Endothelial cell of umbilical vein (primary cell): Measurements from ENCODE around the gene SNCAIP. TPM values are rescaled to one million over a fixed set of nuclear protein-coding genes. Genes with fewer than 3 reads are reported as not detected.

Source experiments
- BruUV-seq: library from RNA; stranded (reverse); fragments of 400-500 nt; replicated peaks from 2 replicates; lab custom pipeline; 2021; lab: Mats Ljungman, UMichigan
- CTCF ChIA-PET: fragments of 300-600, 350-600 bp; sonication (Branson Sonifier 250); formaldehyde crosslinking; loops from one replicate; lab custom pipeline; 2021; ENCODE audit warnings: antibody characterized with exemption, inconsistent platforms; lab: Charles Lee
- POLR2A ChIA-PET: fragments of 300-600, 350-600 bp; sonication (Branson Sonifier 250); formaldehyde crosslinking; loops from one replicate; lab custom pipeline; 2021; ENCODE audit warnings: antibody characterized with exemption, inconsistent platforms; lab: Charles Lee
- DNase-seq: peaks from one replicate; pipeline ENCODE4 v3.0.0-alpha.2; 2011; ENCODE audit warnings: low read depth, low spot score
- FAIRE-seq: peaks from 2 replicates; lab custom pipeline; 2011; peaks lifted over from hg19 to GRCh38; lab: Jason Lieb, UNC
- H2AFZ ChIP-seq: 2 replicates; pipeline ENCODE4 v1.6.0; 2012; ENCODE audit warnings: low read depth, low read length, control low read depth, inconsistent platforms
- H3K27ac ChIP-seq: 2 replicates; pipeline ENCODE4 v1.5.1; 2011; ENCODE audit warnings: low read depth, mild to moderate bottlenecking, control low read depth, low read length, moderate library complexity; ENCODE audit not compliant: insufficient read depth
- H3K27me3 ChIP-seq, 2 experiments: 2 replicates each; pipeline versions ENCODE4 v1.6.0 to v1.6.1; 2011; ENCODE audit warnings: low read length in 2 of 2, mixed read lengths in 1 of 2; ENCODE audit not compliant: control insufficient read depth in 2 of 2, insufficient read depth in 2 of 2
- H3K36me3 ChIP-seq, 2 experiments: 2 replicates in 1 of 2; 3 replicates in 1 of 2; pipeline ENCODE4 v1.5.1; 2011; ENCODE audit warnings: low read length in 2 of 2, mild to moderate bottlenecking in 1 of 2, moderate library complexity in 1 of 2; ENCODE audit not compliant: control insufficient read depth in 2 of 2, insufficient read depth in 2 of 2; ENCODE audit errors: extremely low read depth in 1 of 2
- H3K4me1 ChIP-seq: 3 replicates; pipeline ENCODE4 v1.5.1; 2011; ENCODE audit warnings: mild to moderate bottlenecking, low read length; ENCODE audit not compliant: control insufficient read depth, insufficient read depth; ENCODE audit errors: extremely low read depth
- H3K4me2 ChIP-seq: 2 replicates; pipeline ENCODE4 v1.6.1; 2011; ENCODE audit warnings: low read length, control low read depth, mixed read lengths; ENCODE audit not compliant: insufficient read depth
- H3K4me3 ChIP-seq, 3 experiments: fragments of 200-600 bp in 1 of 3; sonication (generic), shearing (Covaris generic) in 1 of 3; replicated peaks in 1 of 3; 2 replicates each; pipeline ENCODE4 v1.5.1; 2011 to 2016; ENCODE audit warnings: control low read depth in 3 of 3, low read length in 3 of 3, mild to moderate bottlenecking in 2 of 3, inconsistent platforms in 1 of 3, low read depth in 1 of 3, moderate library complexity in 1 of 3; ENCODE audit not compliant: insufficient read depth in 1 of 3
- H3K79me2 ChIP-seq: 2 replicates; pipeline ENCODE4 v1.6.0; 2012; ENCODE audit warnings: low read length, inconsistent platforms; ENCODE audit not compliant: control insufficient read depth, insufficient read depth
- H3K9ac ChIP-seq: replicated peaks from 2 replicates; pipeline ENCODE3; 2011; ENCODE audit warnings: low read length, control low read depth; ENCODE audit not compliant: insufficient read depth; ENCODE audit errors: extremely low read depth
- H3K9me1 ChIP-seq: replicated peaks from 3 replicates; pipeline ENCODE4 v1.6.0; 2011; ENCODE audit warnings: mild to moderate bottlenecking, low read length; ENCODE audit not compliant: control insufficient read depth, insufficient read depth; ENCODE audit errors: extremely low read depth
- H3K9me3 ChIP-seq: replicated peaks from 2 replicates; pipeline ENCODE4 v1.5.1; 2012; ENCODE audit warnings: low read length, inconsistent platforms; ENCODE audit not compliant: control insufficient read depth, insufficient read depth
- H4K20me1 ChIP-seq: replicated peaks from 2 replicates; pipeline ENCODE3; 2011; ENCODE audit warnings: mild to moderate bottlenecking, low read length; ENCODE audit not compliant: control insufficient read depth, insufficient read depth; ENCODE audit errors: extremely low read depth
- EZH2 ChIP-seq: IDR thresholded peaks from 2 replicates; pipeline ENCODE4 v1.6.1; 2012; ENCODE audit warnings: borderline replicate concordance, low read depth, mild to moderate bottlenecking, moderate library complexity, low read length, inconsistent platforms; ENCODE audit not compliant: severe bottlenecking
- FOS ChIP-seq: IDR thresholded peaks from 2 replicates; pipeline ENCODE4 v1.6.1; 2011; ENCODE audit warnings: mild to moderate bottlenecking, low read length, moderate library complexity, borderline replicate concordance; ENCODE audit not compliant: insufficient read depth
- GATA2 ChIP-seq: IDR thresholded peaks from 2 replicates; pipeline ENCODE4 v1.7.0; 2011; ENCODE audit warnings: low read depth, mild to moderate bottlenecking, moderate library complexity, mixed read lengths, low read length; ENCODE audit not compliant: insufficient read length, insufficient read depth
- JUN ChIP-seq: IDR thresholded peaks from 2 replicates; pipeline ENCODE4 v1.6.1; 2011; ENCODE audit warnings: borderline replicate concordance, low read depth; ENCODE audit not compliant: insufficient read length, insufficient read depth
- MYC ChIP-seq: IDR thresholded peaks from one replicate; pipeline ENCODE4 v1.6.1; 2011; ENCODE audit warnings: mild to moderate bottlenecking, low read depth, low read length
- POLR2A ChIP-seq: IDR thresholded peaks from 2 replicates; pipeline ENCODE4 v1.6.1; 2012; ENCODE audit warnings: low read depth, mild to moderate bottlenecking, control low read depth, low read length
- POLR2AphosphoS5 ChIP-seq: IDR thresholded peaks from 2 replicates; pipeline ENCODE4 v1.6.1; 2012; ENCODE audit warnings: low read depth, mild to moderate bottlenecking, control low read depth, low read length, moderate library complexity; ENCODE audit not compliant: insufficient read depth
- dilution Hi-C: fragments of 300-500 bp; cut with MboI; formaldehyde crosslinking; loops from one replicate; pipeline ENCODE4 v1.15.0; 2019; ENCODE audit warnings: low sequenced_read_pairs; ENCODE audit not compliant: extremely low pct_ligation_motif_present
- intact Hi-C: fragments of 100-400 bp; cut with micrococcal nuclease; formaldehyde crosslinking; loops from one replicate; pipeline ENCODE4 v1.10.0; 2022
- polyA plus RNA-seq, 4 experiments: library from polyadenylated mRNA; depleted of rRNA in 3 of 4; stranded (reverse) in 3 of 4; unstranded in 1 of 4; fragments of >200 nt; gene quantifications; 2 replicates each; pipeline versions ENCODE4 v1.2.1 to v1.2.3, GENCODE V29; 2011 to 2012; ENCODE audit warnings: missing spikeins in 1 of 4
- total RNA-seq: library from RNA; stranded (reverse); gene quantifications from 2 replicates; pipeline ENCODE4 v1.2.3, GENCODE V29; 2021
- TF ChIP-seq, protein P1 (sequence below): IDR thresholded peaks from 2 replicates; pipeline ENCODE4 v1.6.1; 2011; ENCODE audit not compliant: insufficient read depth, insufficient read length
- TF ChIP-seq, protein P2 (sequence below), 2 donors: IDR thresholded peaks; 1 replicate in 1 of 2; 2 replicates in 1 of 2; pipeline ENCODE4 v1.5.1; 2011; ENCODE audit warnings: low read length in 2 of 2, mild to moderate bottlenecking in 2 of 2, moderate library complexity in 2 of 2, control low read depth in 1 of 2, inconsistent platforms in 1 of 2, low read depth in 1 of 2; ENCODE audit not compliant: insufficient read depth in 1 of 2; ENCODE audit errors: extremely low read depth in 1 of 2

The SNCAIP gene
- total and polyA plus RNA-seq, 2 donors (not counting 3 experiments of a cell fraction or from before 2014, with no cell fraction given): 13.1 to 42.0 TPM

DNA sequence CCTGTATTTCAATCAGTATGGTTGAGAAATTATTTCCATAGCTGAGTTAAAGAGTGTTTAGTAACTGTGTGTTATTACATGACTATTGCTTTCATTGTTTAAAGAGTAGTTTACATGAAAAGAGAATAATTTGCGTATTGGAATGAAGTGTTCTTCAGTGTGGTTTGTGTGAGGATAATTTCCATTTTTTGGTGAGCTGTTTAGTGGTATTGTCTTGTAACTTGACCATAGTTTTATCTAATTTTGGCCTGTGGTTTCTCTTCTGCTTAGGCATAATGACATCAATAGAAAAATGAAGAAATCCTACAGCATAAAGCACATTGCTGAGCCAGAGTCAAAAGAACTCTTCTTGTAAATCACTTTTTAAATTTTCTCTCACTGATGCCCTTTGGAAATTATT is 151.2 kb downstream of the SNCAIP start:
- FAIRE-seq (no peak), DNase-seq (no peak)
- Histone ChIP-seq H3K4me2 (no peak overlapping the region), H3K79me2 (no peaks in the 10 kb centered on the region), H4K20me1 (no peaks in the 10 kb centered on the region), H3K27me3 (no peaks in the 10 kb centered on the region), H3K4me3 (no peak overlapping the region), H2AFZ (no peak overlapping the region), H3K36me3 (no peaks in the 10 kb centered on the region), H3K9me3 (no peaks in the 10 kb centered on the region), H3K9me1 (no peaks in the 10 kb centered on the region), H3K4me1 (no peaks in the 10 kb centered on the region), H3K9ac (no peak overlapping the region), H3K27ac (no peak overlapping the region)
- dilution Hi-C loops (no loop called here), intact Hi-C loops (no loop called here)
- ChIA-PET CTCF (interaction anchor here (0.7 kb wide), 1 partner anchor 9 kb away, joined by 3 read pairs; no protein-coding TSS in a partner anchor), POLR2A (no interaction called here)
- no TSS peak for BruUV-seq
- TF ChIP-seq EZH2: no peak
- no peak for TF ChIP-seq FOS
- no peak for TF ChIP-seq POLR2AphosphoS5
- TF ChIP-seq POLR2A: no peak
- TF ChIP-seq, protein P1, sequence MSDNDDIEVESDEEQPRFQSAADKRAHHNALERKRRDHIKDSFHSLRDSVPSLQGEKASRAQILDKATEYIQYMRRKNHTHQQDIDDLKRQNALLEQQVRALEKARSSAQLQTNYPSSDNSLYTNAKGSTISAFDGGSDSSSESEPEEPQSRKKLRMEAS: no peak
- no peak for TF ChIP-seq GATA2
- no peak for TF ChIP-seq MYC
- TF ChIP-seq, protein P2, sequence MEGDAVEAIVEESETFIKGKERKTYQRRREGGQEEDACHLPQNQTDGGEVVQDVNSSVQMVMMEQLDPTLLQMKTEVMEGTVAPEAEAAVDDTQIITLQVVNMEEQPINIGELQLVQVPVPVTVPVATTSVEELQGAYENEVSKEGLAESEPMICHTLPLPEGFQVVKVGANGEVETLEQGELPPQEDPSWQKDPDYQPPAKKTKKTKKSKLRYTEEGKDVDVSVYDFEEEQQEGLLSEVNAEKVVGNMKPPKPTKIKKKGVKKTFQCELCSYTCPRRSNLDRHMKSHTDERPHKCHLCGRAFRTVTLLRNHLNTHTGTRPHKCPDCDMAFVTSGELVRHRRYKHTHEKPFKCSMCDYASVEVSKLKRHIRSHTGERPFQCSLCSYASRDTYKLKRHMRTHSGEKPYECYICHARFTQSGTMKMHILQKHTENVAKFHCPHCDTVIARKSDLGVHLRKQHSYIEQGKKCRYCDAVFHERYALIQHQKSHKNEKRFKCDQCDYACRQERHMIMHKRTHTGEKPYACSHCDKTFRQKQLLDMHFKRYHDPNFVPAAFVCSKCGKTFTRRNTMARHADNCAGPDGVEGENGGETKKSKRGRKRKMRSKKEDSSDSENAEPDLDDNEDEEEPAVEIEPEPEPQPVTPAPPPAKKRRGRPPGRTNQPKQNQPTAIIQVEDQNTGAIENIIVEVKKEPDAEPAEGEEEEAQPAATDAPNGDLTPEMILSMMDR (IDR thresholded peaks at IDR 0.05; ENCODE audit: extremely low read depth in 1 of 2, insufficient read depth in 1 of 2, low read depth in 1 of 2, low read length in 2 of 2): no peak
- TF ChIP-seq JUN: no peak
